ENCODE measurements around the gene AFF3.
"Not testable (repeated sequence)": the region's sequence is repeated elsewhere in the genome, so short reads cannot be mapped to it uniquely, and the experiment has no call there.

The AFF3 gene

DNA sequence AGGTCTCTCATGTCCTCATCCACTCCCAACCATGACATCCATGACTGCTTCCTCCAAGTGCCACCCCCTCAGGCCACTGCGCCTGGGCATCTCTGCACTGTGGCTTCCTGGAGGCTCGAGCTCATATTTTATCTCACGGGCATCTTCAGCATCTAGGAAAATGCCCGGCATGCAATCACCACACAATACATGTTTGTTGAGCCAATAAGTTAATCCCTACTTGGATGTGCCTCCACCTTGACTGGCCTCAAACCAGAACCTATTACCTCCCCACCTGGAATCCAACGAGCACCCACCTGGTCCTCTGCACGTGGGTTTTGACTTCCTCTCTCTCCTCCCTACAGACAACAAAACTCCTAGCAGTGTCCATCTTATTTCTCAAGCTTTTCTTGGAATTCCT, 453.7 kb downstream of the AFF3 start:
- no peak for DNase-seq (ENCODE audit: extremely low read depth in 1 of 2, low read depth in 1 of 2)

DNA sequence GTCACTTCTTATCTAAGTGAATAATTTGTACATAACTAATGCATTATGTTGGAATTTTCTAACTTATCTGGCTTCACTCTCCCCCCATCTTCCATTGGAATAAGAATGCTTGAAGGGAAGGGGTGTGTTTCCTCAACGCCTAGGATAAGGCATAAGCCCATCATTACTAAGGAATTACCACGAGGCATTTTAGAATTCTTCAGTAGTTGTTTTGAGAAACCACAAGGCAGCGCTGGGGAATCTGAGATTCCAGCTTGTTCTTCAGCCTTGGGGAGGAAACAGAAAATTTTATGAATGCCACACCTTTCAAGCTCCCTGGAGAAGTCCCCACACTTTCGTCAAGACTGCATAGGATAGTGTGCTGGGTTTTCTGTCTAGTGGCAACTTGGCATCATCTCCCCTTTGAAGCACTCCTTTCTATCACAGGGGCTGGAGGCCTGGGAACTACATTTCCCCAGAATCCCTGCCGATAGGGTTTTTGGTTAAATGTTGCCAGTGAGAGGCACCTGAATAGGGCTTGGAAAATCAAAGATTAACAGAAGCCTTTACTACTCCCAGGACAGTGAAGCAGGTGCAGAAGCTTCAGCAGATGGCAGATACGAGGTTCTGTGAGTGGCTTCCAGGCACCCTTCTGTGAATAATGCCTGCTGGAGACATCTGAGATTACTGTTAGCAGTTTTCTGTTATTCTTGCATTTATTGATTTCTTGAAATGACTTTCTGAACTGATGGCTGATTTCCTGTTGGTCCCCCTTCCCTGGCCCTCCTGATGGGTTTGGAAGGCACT, 459.9 kb downstream of the AFF3 start:
- DNase-seq (ENCODE audit: extremely low read depth in 1 of 2, low read depth in 1 of 2), result no peak

DNA sequence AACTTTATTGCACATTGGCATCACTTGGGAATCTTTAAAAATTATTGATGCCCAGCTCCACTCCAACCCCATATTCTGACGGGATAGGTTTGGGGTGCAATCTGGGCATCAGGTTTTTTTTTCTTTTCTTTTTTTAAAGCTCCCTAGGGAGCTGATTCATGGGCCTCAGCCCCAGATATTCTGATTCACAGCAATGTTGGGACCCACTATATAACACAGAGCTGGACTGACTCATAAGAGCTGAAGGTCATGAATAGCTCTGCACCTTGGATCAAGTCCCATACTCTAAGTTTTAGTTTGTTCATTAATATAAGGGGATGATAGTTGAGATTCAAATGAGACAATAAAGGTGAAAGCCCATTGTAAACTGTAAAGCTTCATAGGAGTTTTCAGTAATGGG, 461.4 kb downstream of the AFF3 start:
- DNase-seq (ENCODE audit: extremely low read depth in 1 of 2, low read depth in 1 of 2), result no peak

DNA sequence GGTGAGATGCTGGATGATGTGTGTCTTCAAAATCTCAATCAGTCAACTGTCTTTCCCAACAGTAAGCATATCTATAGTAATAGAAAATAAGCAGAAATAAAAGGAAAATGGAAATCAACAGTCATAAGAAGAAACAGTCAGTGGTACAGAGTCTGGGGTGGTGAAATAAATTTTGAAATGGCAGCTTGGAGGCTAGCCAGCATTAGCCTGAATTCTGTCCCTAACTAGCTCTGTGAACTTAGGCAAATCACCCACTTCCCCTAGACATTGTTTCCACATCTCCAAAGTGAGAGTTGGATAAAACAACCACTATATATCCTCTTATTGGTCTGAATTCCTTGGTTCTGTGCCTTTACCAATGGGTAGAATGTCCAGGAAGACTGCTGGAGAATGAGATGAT, 462.9 kb downstream of the AFF3 start:
- DNase-seq (ENCODE audit: extremely low read depth in 1 of 2, low read depth in 1 of 2), result no peak

DNA sequence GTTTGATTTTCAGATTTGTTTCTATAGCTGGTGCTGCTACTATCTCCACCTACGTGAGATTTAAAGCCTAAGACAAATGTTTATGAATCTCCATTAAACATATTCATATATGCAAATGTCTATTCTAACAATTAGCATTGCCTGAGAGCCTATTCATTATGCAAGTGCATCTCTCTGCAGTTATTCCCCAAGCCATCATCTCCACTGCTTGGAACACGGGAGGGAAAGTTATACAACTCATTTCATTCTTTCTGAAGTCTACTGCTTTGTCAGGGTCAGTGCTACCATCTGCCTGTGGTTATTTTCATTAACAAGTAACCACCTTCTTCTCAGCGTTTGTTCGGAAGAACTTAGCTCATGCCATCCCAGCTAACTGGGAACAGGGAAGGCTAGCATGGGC, 463.8 kb downstream of the AFF3 start:
- DNase-seq (ENCODE audit: extremely low read depth in 1 of 2, low read depth in 1 of 2), result no peak

DNA sequence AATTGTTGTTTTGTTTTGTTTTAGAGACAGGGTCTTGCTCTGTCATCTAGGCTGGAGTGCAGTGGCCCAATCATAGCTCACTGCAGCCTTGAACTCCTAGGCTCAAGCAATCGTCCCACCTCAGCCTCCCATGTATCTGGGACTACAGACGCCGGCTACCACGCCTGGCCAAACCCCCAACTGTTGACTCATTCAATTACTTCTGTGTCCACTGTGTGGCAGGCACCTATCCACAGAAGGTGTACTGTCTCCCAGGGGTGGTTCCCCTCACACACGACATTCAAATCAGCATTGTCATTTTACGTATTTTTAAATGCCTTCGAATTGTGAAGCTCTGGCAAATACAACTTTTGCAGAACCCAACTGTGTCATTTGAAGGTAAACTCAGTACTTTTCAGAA, 464.6 kb downstream of the AFF3 start:
- no peak for DNase-seq (ENCODE audit: extremely low read depth in 1 of 2, low read depth in 1 of 2)

DNA sequence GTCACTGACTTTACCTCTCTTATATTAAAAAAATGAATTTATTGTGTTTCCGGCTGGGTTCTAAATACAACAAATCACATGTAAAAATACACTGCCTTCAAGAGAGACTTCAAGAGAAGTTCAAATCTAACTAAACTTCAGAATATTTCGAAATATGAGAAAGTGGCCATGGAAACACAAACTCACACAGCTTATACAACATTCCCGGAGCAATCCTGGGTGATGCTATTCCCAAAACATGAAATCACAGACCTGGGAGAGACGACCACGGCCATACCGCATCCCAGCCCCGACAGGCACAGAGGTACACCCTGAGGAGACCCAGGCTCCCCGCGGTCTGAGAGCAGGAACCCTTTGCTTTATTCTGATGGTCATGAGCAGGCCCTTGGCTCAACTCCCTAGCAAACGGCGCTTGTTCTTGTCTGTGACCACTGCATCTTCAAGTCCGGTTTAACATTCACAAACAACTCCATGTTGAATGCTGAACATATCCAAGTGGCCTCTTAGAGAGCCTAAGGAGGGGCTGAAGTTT, 467.2 kb downstream of the AFF3 start:
- no peak for DNase-seq (ENCODE audit: extremely low read depth in 1 of 2, low read depth in 1 of 2)

DNA sequence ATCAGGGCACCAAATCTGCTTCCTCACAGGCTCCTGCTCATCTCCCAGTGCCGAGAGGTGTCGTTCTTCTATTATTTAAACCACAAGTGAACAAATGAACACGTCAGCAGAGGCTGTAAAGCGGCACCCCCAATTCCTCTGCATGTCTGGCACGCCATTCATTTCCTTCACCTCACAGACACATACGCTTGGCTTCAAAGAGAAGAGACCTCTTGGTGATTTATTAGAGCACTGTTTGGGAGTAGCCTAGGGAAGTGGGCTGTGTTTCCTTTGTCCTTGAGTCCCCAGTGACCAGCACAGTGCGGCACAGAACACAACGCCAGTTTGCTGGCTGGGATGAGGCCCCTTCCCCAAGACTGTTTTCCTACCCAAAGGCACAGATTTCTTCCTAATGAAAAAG, 468.3 kb downstream of the AFF3 start:
- DNase-seq (ENCODE audit: extremely low read depth in 1 of 2, low read depth in 1 of 2), result no peak

DNA sequence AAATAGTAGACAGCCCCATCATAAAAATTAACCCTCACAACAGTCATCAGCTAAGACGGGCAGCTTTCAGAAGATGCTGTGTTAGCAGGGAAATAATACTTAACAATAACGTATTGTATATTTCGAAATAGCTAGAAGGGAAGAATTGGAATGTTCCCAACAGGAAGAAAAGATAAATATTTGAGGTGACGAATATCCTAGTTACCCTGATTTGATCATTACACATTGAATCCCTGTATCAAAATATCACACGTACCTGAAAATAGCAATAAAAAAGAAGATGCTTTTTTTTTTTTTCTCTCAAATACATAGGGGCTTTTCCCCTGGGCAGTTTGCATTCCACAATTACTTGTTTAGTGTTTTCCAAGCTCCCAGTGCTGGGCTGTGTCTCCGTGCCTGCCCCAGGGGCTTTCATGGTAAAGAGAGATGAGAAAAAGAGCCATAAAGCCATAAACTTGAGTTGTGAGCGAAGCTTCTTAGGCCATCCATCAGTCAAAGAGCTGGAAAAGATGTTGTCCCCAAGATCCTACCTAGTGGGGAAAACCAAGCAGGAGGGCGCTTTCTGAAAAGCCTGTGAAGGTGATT, 469.5 kb downstream of the AFF3 start:
- DNase-seq (ENCODE audit: extremely low read depth in 1 of 2, low read depth in 1 of 2), result no peak

DNA sequence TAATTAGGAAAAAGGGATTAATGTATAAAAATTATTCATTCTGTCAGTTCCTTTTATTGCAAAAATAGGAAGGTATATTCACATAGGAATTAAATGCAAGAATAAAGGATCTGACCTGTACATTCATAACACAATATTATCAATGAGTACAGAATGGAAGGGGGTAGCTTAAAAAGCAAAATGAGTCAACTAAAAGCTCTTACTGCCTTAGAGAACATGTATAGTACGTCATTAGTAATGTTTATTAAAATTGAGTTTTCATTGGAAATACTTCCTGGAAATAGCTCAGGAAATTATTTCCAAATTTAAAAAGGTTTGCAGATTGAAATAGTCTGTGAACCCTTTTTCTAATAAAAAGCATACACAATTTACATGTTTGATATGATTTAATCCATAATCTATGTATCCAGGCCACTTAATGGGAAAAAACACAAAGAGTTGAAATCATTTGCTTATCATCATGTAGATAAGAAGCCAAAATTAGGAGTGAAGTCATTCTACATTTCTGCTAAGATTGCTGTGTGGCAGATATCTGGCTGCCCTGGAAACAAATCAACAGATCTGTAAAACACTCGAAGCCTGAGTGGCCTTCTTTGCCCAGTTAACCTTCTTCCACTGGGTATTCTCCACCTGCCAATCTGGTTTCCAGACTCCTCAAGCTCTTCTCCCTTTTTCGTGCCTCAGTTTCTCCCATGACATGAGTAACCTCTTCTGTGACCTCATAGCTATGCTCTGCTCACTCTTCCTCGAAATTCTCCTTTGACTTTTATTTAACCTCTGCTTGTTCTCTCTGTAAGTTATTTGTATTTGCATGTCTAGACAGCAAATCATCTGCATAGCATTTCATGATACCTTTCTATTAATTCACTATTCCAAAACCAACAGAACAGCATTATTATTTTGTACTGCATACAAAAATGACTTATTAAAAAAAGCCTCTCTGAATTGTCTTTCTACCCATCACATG, 471.3 kb downstream of the AFF3 start:
- DNase-seq (ENCODE audit: extremely low read depth in 1 of 2, low read depth in 1 of 2), result no peak

DNA sequence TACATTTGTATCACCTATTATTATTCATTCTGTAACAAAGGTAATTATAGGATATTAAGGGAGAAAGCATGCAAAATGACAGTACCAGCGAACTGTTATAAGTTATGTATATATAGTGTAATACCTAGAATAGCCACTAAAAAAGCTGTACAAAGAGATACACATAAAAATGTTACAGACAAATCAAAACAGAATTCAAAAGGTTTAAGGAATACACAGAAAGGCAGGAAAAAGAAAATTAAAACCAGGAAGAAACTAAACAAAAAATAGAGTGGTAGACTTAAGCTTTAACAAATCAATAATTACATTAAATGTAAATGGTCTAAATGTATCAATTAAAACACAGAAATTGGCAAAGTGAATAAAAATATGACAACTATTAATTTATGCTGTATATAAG, 476.1 kb downstream of the AFF3 start:
- no peak for DNase-seq (ENCODE audit: extremely low read depth in 1 of 2, low read depth in 1 of 2)

DNA sequence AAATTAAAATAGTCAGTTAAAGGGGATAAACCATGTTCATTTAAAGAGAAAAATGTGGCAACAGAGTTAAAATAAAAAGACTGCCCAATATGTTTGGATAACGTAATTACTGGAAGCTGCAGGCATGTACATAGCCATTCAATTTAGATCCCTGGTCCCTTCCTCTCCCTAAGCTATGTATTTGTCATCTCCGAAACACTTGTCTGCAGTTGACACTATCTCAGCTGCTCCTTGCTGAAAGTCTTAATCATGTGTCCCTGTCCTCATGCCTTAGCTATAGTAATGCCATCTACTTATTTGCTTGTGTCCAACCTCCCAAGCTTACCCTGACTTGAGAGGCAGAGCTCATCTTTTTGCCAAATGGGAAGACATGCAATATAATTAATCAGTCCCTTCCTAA, 478.7 kb downstream of the AFF3 start:
- DNase-seq (ENCODE audit: extremely low read depth in 1 of 2, low read depth in 1 of 2), result no peak

DNA sequence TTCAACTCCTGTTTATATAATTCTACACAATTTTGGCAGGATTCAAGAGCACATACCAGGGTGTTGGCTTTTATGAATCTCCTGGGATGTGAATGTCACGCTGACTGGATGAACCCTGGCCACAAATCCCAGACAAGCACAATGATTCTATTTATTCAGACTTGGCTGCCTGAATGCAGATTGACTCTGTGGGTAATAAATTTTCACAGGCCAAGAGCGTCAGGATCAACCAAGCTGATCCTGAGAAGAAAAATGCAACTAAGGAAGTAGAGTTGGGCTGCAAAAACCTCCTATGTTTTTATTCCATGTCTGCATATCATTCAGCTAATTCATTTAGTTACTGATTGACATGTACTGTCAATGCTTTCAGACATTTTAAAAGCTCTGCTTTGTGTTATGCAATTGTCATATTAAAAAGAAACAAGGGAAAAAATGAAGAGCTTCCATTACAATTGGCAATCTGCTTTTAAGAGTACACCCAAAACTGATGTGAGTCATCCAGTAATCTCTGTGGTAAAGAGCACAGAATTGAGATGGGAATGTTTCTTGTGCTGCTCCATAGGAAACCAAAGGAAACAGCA, 479.5 kb downstream of the AFF3 start:
- DNase-seq (ENCODE audit: extremely low read depth in 1 of 2, low read depth in 1 of 2), result no peak

DNA sequence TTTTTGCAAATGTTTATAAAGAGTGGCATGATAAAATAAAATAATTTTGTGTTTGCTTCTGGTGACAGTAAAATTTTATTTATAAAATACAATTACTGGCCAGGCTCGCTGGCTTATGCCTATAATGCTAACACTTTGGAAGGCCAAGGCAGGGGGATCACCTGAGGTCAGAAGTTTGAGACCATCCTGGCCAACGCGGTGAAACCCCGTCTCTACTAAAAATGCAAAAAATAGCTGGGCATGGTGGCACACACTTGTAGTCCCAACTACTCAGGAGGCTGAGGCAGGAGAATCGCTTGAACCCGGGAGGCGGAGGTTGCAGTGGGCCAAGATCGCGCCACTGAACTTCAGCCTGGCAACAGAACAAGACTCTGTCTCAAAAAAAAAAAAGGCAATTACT, 480.6 kb downstream of the AFF3 start:
- DNase-seq (ENCODE audit: extremely low read depth in 1 of 2, low read depth in 1 of 2), result not testable (repeated sequence)

DNA sequence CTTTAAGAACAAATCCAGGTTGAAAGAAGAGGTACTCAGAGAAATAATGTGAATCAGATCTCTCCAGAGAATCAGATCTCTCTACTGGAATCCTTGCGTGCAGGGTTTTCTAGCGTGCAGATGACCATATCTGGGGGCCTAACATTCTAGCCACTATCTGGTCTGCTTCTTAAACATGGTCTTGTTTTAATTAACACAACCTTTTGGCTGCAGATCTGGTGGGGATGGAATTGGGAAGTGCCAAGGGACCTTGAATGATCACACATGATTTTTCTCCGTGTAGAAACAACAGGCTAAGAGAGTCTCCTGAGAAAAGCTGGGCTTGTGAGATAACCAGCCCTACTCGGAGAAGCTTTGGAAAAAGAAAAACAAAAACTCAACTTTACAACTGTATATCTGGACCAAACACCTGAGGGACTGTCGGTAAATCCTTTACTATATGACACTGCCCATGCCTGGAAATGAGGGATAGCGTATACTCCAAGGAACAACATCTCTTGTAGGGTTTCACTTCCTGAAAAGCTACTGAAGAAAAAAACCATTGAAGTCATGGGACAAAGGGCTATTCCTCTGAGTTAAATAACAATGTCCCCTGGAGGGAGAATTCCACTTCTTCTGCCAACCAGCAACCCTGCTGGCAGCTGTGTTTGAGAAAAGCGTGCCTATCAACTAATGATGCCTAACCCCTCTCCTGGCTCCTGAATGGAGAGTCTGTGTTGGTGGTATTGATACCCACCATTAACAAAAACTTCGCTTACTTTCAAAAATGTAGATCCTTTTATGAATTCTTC, 481.6 kb downstream of the AFF3 start:
- no peak for DNase-seq (ENCODE audit: extremely low read depth in 1 of 2, low read depth in 1 of 2)

DNA sequence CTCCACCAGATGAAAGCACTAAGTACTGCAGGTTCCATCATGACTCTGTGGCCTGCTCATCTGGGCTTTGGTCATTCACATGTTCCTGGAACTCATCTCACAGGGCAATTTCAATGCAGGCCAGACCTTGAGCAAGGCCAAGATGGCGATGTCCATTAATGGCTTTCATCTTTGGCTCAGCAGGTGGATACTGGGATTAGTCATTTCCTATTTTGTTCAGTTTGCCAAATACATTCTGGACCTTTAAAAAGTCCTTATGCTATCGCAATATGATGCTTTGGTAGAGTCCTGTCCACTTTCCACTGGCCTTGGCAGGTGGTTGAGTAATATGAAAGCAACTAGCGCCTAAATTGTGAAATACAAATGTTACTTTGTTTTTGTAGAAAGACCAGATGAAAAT, 482.5 kb downstream of the AFF3 start:
- no peak for DNase-seq (ENCODE audit: extremely low read depth in 1 of 2, low read depth in 1 of 2)

DNA sequence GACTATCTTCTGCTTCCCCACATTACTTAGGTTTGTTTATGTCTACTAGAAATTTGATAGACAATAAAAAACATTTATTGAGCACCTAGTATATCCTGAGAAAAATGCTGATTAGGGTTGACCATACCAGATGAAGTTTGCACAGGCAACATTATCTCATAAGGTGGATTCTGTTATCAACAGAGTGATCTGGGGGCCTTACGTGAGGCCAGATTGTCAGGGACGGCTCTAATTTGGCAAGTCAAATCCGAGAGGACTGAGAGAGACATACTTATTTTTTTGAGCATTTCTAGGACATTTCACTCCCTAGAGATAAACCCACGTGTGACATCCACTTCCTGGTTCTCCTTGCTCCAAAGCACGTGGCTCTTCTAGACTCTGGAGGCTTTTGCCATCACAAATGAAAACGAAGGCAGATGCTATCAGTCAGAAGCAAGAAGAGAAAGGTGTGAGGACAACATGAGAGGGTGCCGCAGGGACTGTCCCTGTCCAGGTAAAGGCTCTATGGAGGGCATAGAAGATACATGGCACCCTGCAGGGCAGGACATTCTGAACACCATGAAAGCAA, 484.6 kb downstream of the AFF3 start:
- no peak for DNase-seq (ENCODE audit: extremely low read depth in 1 of 2, low read depth in 1 of 2)

DNA sequence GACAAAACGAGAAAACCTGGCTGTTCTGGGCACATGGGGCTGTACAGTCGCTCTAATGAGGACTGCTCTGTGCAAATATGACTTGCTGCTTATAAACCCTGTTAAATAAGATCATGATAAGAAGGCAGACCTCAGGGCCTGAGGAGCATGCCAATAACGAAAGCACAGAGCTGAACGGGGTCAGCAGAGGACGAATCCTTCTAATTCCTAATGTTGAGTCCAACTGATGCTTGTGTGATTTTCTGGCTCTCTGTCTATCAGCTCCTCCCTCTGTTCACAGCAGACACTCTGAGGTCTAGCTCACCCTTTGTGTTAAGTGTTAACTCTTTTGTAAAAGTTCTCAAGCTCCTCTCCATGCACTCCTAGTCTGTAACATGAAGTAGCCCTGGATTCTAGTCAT, 485.4 kb downstream of the AFF3 start:
- no peak for DNase-seq (ENCODE audit: extremely low read depth in 1 of 2, low read depth in 1 of 2)

DNA sequence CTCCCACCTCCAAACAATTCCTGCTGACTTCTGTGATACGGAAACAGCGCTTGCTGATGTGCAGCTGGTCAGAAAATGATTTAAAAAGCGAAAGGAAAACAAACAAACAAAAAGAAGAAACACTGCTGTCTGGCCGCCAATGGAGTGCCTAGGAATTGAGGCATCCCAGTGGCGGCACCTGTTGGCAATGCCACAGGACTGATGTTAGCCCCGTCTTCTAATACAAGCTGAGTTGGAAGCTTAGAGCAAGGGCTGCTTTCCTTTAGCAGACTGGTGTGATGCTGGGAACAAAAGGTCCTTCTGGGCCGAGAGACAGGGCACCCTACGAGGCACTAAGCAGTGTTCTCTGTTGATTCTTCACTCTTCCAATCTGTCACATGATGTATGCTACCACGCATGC, 489.0 kb downstream of the AFF3 start:
- no peak for DNase-seq (ENCODE audit: extremely low read depth in 1 of 2, low read depth in 1 of 2)

DNA sequence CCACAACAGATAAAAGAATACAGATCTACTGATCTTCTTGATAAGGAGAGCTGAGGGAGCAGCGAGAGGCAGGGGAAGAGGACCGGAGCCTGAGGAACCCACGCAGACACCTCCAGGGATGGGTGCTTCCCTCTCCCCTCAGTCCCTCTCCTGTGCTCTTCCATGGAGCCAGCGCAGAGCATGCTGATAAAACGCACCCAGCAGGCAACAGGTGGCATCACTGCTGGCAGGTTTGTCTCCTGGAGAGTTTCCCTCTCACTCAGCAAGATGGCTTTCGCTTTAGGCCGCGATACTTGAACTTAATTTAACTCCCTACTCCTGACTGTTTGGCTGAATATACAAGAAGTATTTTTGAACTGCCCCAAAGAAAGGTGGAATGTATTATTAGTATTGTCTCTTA, 489.5 kb downstream of the AFF3 start:
- no peak for DNase-seq (ENCODE audit: extremely low read depth in 1 of 2, low read depth in 1 of 2)

All from activated CD8-positive, alpha-beta memory T cell treated with anti-CD3 and anti-CD28 coated beads for 1 hour (primary cell).